Skin of body (tissue), 2 donors: ENCODE measurements around the gene ZBTB7B. TPM values are rescaled to one million over a fixed set of nuclear protein-coding genes. Genes with fewer than 3 reads are reported as not detected.

Experiments used
- DNase-seq: peaks from one replicate; lab custom pipeline; 2025; lab: John Stamatoyannopoulos, UW
- total RNA-seq: library from RNA; depleted of rRNA; stranded (reverse); fragments of >200 nt; gene quantifications from one replicate; pipeline ENCODE4 v1.2.3, GENCODE V29; 2014

Gene ZBTB7B
- total RNA-seq, 1 donor from 2014 or later: 25.5 TPM

DNA sequence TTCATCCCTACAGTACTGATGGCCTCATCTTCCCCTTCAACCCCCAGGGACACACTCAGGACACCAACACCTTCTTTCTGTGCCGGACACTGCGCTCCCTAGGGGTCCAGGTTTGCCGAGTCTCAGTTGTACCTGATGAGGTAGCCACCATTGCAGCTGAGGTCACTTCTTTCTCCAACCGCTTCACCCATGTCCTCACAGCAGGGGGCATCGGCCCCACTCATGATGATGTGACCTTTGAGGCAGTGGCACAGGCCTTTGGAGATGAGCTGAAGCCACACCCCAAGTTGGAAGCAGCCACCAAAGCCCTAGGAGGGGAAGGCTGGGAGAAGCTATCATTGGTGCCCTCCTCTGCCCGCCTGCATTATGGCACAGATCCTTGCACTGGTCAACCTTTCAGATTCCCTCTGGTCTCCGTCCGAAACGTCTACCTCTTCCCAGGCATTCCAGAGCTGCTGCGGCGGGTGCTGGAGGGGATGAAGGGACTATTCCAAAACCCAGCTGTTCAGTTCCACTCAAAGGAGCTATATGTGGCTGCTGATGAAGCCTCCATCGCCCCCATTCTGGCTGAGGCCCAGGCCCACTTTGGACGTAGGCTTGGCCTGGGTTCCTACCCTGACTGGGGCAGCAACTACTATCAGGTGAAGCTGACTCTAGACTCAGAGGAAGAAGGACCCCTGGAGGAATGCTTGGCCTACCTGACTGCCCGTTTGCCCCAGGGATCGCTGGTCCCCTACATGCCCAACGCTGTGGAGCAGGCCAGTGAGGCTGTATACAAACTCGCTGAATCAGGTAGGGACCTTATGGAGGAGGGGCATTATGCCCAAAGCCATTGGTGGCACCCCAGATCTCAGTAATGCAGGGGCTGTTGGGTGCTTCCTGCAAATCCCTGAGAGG, 14.3 kb upstream of the ZBTB7B start:
- DNase-seq: no peak

DNA sequence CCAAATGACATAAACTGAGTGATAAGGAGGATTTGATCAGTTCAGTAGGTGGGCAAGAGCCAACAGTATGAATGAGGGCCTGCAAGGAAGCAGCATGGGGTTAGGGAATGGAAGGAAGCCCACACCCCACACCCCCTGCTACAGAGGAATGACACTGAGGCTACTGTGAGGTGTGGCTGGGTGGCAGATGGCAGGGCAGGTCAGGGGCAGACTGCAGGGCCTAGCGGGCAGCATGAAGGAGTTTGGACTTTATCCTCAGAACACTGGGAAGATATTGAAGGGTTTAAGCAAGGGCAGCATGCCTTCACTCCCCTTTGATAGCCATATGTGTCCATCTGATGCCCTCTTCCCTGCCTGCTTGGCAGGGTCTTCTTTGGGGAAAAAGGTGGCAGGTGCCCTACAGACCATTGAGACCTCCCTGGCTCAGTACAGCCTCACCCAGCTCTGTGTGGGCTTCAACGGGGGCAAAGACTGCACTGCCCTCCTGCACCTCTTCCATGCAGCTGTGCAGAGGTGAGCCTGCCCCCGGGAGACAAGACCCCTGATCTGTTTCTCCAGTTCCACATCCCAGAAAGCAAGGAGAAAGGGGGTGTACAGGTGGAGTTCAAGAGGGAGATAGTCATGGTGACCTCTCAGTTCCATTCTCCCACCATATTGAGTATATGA, 13.3 kb upstream of the ZBTB7B start:
- no peak for DNase-seq

DNA sequence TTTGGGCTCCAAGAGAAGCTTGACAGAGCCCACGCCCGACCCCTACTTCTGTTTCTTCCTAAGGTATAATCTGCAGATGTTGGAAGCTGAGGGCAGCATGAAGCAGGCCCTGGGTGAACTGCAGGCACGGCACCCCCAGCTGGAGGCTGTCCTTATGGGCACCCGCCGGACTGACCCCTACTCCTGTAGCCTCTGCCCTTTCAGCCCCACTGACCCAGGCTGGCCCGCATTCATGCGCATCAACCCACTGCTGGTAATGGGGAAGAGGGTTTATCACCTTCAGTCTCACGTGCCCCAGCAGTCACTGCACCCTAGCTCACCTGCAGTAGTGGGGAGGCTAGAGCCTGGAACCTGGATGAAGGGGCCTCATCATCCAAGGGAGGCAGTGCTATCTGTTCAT, 12.3 kb upstream of the ZBTB7B start:
- no peak for DNase-seq

DNA sequence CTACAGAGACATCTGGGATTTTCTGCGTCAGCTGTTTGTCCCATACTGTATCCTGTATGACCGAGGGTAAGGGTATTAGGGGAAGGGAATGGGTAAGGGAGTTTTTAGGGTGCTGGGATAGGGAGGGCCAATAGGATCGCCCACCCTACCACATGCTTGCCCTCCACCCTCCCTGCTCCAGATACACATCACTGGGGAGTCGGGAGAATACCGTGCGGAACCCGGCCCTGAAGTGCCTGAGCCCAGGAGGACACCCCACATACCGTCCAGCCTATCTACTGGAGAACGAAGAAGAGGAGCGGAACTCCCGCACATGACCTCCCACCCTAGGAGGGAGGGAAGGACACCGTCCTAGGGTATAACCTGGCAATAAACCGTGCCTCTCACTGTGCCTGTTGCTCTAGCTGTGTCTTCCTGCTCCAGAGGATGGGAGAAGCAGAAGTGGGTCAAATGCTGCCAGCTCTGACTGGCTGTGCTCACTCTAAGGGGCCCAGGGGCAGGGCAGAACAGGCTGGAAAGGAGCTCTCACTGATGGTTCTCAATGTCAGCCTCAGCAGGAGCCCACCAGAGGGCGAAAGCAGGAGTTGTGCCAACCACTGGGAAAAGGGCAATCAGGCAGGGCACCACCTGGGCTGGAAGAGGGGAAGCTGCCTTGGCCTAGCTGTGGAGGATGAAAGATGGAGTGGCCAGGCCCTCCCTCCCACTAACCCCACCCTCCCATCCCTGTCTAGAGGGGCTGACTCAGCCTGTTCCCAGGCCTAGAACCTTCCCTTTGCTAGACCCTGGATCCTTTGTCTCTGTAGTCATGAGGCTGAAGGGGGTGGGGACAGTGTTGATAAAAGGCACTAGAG, 9.7 kb upstream of the ZBTB7B start:
- DNase-seq: no peak

DNA sequence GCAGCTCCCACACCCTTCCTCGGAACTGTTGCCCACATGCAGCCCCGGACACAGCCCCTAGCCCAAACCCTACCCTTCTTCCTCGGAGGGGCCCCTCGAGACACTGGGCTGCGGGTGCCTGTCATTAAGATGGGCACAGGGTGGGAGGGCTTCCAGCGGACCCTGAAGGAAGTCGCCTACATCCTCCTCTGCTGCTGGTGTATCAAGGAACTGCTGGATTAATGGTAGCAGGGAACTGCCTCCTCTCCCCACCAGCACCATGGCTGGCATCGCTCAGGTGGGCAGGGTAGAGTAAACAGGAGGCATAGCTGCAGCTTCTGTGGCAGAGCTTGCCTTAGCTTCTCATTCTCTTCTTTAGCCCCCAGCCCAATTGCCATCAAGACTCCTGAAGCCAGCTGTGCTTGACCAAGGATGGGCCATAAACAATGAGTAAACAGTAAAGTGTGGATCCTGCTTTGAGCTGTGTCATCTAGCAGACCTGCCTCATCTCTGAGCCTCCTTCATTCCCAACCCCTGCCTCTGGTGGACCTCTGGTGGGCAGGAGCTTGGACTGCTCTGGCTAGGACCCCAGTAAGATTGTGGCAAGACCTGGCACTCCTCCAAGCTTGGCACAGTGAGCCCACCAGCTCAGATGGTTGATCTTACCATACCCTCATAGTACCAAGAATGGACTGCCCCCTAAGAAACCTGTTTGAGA, 8.9 kb upstream of the ZBTB7B start, which contains the start of gene LENEP:
LENEP (plus strand) TSS at position 15 of the 697 bp plus-strand sequence; CDS start at position 37, 22 bp downstream.
- no peak for DNase-seq

DNA sequence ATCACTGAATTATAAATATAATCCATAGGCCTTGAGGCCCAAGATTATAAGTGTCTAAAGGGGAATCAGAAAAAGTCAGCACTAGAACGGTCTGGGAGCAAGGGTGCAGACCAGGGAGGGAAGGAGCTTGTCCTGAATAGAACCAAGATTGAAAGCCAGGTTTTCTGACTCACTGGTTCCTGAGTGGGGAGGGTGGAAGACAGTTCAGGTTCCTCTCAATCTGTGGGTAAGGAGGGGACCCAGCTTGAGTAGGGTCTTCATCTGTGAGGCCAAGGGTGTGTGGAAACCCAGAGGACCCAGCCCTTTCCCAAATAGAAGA, 8.4 kb upstream of the ZBTB7B start:
- no peak for DNase-seq

DNA sequence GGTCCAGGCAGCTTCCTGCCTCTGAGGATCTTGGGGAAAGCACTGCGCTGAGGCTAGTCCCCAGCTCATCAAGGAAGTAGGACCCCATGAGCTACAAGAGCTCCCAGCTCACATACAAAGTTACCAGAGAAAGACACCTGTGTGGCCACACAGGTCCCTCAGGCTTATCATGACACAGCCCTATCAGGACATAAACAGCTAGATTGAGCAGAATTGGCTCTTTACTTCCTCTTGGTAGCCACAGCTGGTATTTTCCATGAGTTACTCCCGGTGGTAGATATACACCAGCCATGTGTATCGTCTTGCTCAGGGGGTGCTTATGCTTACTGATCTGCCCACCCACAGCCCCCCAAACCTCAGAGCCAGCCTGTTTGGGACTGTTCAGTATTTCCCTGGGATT, 8.0 kb upstream of the ZBTB7B start:
- DNase-seq: no peak

DNA sequence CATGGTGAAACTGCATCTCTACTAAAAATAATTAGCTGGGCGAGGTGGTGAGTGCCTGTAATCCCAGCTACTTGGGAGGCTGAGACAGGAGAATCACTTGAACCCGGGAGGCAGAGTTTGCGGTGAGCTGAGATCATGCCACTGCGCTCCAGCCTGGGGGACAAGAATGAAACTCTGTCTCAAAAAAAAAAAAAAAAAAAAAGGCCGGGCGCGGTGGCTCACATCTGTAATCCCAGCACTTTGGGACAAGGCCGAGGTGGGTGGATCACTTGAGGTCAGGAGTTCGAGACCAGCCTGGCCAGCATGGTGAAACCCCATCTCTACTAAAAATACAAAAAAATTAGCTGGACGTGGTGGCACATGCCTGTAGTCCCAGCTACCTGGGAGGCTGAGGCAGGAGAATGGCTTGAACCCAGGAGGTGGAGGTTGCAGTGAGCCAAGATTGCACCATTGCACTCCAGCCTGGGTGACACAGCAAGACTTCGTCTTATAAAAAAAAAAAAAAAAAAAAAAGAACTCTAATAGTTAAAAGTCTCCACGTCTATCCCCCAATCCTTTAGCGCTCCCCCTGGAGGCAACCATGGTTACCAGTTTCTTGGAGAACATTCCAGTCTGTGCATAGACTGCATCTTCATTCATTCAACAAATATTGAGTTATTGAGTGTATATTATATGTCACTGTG, 7.2 kb upstream of the ZBTB7B start:
- peak; percentile 32 for DNase-seq

DNA sequence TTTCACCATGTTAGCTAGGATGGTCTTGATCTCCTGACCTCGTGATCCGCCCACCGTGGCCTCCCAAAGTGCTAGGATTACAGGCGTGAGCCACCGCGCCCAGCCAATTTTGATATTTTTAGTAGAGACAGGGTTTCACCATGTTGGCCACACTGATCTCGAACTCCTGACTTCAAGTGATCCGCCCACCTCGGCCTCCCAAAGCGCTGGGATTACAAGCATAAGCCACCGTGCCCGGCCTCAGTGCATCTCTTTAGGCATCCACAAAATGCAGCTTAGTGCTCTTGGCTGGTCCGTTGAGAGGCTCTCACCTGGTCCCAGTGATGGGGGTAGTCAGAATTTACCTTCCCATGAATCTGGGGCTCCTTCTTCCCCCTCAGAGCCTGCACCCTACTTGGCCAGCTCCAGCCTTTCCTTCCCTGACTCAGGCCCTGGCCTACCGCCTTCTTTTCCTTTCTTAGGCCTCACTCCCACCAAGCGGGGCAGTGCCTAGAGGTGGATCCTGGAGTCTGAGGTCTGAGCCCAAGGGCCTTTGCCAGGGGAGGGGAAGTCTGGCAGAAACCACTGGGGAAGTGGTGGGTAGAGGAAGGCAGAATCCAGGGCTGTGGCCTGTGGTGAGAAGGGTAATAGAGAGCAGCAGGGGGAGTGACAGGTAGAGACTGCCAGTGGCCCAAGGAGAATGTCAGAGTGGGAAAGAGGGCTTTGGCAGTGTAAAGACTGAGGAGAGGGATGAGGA, 5.5 kb upstream of the ZBTB7B start:
- no peak for DNase-seq

DNA sequence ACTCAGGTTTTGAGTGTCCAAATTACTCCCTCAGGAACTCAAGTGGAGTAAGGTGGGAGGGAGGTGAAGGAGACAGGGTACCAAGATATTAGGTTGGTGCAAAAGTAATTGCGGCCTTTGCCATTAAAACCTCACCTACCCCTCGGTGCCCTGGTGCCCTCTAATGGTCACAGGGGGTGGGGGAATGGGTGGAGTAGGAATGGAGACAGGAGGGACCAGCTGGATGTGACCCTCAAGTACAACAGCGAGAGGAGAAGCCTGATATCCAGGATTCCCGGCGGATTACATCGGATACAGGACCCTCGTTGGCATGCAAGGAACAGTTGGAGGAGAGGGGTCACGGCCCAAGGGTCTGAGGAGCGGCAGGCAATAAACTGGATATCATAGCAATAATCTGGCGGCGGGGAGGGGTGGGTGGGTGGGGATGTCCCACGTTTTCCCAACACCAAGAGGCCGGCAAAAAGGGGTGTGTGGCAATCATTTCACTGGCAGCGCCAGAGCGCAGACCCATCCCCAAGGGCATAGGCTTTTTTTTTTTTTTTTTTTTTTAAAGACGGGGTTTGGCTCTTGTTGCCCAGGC, 4.3 kb upstream of the ZBTB7B start:
- no peak for DNase-seq

DNA sequence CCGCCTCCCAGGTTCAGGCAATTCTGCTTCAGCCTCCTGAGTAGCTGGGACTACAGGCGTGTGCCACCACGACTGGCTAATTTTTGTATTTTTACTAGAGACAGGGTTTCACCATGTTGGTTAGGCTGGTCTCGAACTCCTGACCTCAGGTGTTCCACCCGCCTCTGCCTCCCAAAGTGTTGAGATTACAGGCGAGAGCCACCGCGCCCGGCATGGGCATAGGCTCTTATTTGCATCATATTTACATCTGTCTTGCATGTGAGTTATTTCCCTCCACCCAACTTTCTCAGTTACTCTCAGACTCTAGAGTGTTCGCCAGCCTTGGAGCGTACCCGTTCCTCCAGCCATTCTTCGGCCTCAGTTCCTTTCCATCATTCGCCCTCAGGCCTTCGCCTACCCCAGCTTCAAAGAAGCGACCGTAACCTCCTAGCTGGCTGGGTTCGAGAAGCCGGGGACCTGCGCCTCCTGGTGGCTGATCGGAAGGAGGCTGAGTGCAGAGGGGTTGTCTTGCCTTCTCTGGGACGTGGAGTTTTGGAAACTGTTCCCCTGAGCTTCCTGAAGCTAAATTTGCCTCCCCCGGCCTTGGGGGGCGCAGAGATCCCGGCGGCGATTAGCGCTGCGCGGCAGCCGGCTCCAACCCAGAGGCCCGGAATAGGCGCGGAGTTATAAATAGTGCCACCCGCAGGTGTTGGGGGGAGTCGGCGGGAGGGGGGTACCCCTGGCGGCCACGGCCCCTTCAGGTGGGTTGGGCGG, 3.6 kb upstream of the ZBTB7B start:
- peak; percentile 71 for DNase-seq

DNA sequence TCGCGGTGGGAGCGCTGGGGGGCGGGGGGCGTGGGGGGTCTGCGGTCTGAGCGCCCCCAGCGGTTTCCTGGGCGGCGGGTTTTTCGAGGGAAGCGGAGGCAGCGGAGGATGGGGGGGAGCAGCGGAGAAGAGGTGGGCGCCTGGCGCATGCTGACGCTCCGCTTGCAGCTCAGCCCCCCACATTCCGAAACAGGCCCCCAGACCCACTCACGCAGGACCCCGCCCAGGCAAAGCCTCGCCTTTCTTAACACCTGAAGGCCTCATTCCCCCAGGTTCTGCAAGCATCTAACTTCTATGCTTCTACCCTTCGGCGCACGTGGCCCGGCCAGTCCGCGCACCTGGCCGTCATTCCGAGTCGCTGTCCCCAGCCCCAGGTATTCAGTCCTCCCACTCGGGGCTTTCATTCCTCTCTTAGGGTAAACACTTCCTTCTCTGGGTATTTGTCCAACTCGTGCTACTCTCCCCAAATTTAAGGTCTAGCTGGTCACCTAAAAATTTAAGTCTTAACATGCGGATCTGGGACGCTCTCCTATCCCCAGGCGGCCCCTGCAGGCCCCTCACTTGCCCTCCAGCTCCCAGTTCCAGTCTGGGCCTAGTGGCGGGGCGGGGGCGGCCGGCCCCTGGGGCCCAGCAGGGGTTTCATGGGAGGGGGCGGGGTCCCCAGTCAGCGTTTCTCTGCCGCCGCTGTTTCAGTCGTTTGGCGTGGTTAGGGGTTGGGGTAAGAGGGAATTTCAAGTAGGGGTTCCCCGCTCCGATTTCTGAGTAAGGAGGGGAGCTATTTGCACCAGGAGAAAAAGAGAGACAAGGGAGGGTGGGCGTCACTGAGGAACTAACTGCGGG, 2.8 kb upstream of the ZBTB7B start:
- peak; percentile 30 for DNase-seq

DNA sequence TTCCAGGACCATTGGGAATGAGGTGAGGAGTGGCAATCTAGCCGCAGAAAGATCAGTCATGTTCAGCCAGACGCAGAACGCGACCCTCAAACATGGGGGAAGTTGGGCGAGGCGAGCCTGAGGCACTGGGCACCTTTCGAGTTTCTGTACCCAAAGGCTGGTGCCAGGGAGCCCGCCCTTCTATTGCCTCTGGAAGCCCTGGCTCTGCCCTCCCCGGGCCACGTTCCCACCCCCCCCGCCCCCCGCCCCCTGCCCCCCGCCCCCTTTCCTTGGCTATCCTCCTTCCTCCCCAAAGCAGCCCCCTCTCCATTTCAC, 2.2 kb upstream of the ZBTB7B start:
- no peak for DNase-seq

DNA sequence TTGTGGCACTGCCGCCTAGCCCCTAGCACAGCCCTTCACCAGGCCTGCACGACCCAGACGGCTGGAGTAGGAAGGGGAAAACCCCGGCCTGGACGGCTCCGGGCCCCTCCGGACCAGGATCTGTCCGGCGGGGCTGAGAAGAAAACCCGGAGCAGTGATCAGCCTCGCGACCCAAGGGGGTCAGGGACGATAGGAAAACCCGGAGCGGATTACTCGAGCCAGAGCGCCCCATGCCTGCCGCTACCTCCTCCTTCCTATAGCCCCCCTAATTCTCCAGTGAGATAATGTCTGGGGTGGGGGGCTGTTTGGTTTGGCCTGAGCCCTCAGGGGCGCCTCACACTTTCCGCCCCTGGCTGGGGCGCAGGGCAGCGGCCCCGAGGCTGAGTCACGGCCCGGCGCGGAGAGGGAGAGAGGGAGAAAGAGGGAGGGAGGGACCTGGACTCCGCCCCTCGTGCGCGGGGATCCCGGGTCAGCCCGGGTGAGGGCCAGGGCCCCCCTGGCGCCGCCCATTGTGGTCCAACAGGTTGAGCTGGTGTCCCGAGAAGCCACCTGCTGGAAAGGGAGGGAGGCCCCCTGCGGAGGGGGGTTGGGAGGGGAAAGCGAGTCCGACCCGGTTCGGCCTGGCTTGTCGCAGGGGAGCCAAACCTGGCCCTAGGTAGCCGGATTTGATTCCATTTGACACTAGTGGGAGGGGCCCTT, 1.7 kb upstream of the ZBTB7B start:
- DNase-seq: peak; percentile 80

DNA sequence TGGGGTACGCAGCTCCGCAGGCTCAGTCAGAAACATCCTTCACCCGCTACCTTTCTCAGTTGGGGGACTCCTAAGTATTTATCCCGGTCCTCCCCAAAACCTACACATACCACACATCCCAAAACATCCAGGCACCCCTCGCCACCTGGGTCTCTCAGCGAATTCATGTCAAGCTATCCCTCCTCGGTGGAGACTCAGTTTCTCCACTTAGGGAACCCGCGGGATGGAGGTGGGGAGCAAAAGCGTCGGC, 1.3 kb upstream of the ZBTB7B start:
- no peak for DNase-seq

DNA sequence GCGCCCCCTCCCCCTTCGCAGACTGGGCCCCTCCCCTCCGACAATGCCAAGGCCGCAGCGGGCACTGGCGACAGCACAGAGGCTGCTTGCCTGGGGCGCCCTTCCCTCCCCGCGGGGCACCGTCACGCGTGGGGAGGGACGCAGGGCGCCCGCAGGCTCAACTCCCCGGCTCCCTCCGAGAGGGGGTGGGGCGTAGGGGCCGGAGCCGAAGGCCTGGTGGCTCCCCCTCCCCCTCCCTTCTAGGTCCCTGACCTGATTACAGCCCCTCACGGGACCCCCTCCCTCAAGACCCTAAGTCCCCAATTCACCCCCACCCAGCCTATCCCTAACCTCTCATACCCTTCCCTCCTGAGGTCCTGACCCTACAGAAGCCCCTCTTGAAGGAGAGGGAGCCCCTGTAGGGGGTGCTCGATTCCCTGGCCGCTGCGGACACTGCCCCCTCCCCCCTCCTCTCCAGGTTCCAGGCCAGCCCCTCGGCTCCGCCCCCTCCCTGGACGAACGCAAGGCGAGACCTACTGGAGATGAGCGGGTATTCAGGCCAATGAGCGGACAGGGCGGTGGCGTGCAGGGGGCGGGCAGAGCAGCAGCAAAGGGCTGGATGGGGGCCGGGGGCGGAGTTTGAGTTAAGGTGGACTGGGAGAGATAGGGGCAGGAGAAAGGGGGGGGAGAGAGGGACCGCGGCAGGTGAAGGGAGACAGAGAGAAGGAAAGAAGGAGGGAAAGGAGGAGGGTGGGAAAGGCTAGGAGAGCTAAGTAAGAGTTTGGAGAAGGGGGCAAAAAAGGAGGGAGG, 733 bp upstream of the ZBTB7B start:
- DNase-seq: peak; percentile 98

DNA sequence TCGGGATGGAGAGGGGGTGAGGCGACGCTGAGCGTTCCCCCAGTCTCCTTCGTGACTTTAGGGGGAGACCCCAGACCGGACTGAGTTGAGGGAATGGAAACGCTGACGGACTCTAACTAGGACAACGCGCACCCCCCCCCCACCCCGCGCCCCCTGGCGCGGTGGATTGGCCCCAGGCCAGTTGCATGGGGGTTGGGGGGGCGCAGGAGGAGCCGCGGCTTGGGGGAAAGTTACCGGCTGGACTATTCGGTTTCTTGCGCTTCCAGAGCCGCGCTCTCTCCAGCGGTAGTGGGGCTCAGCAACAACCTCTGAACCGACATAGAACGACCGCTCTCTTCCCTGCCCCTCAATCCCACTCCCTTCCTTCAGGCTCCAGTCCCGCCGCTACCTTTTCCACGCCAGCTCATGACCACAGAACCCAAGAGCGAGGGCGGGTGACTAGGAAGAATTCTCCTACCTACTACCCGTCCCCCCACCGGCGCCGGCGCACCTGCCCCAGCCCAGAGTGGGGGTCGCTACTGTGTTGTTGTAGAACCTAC, 694 bp downstream of the ZBTB7B start:
- peak; percentile 26 for DNase-seq
